SK-N-SH (cell line): ENCODE measurements around the gene HAPLN2. TPM values are rescaled to one million over a fixed set of nuclear protein-coding genes. Genes with fewer than 3 reads are reported as not detected.

ENCODE experiments used
- CTCF ChIA-PET: fragments of 300-600, 350-600 bp; formaldehyde crosslinking; extraction: SDS; loops from one replicate; lab custom pipeline; 2021; lab: Yijun Ruan, JAX
- POLR2A ChIA-PET: fragments of 350-600 bp; sonication (Branson Sonifier 250); formaldehyde crosslinking; extraction: SDS; loops from one replicate; lab custom pipeline; 2020; ENCODE audit warnings: antibody characterized with exemption, inconsistent platforms; lab: Yijun Ruan, JAX
- DNase-seq: peaks from one replicate; pipeline ENCODE4 v3.0.0; 2012
- H2AFZ ChIP-seq: fragments of 200-600 bp; sonication (generic); 2 replicates; pipeline ENCODE4 v1.8.1; 2016; ENCODE audit warnings: antibody characterized with exemption, mild to moderate bottlenecking, low read depth
- H3F3A ChIP-seq: fragments of 200-600 bp; sonication (generic); replicated peaks from 2 replicates; pipeline ENCODE3; 2016; ENCODE audit warnings: antibody characterized with exemption, mild to moderate bottlenecking; ENCODE audit not compliant: insufficient read depth
- H3K27ac ChIP-seq, 2 experiments: fragments of 200-500 bp in 1 of 2; fragments of 200-600 bp in 1 of 2; sonication (Bioruptor generic) in 1 of 2; sonication (generic), shearing (Covaris generic) in 1 of 2; 2 replicates each; pipeline versions ENCODE4 v1.5.1 to v1.6.1; 2014 to 2016; ENCODE audit warnings: low read depth in 2 of 2, inconsistent platforms in 1 of 2, low read length in 1 of 2, mild to moderate bottlenecking in 1 of 2, mixed read lengths in 1 of 2
- H3K27me3 ChIP-seq: fragments of 200-600 bp; sonication (generic), shearing (Covaris generic); 2 replicates; pipeline ENCODE4 v1.6.1; 2016; ENCODE audit warnings: mixed run types; ENCODE audit not compliant: insufficient read depth
- H3K36me3 ChIP-seq, 2 experiments: fragments of 200-500 bp in 1 of 2; fragments of 200-600 bp in 1 of 2; sonication (Bioruptor generic) in 1 of 2; sonication (generic) in 1 of 2; replicated peaks in 1 of 2; 2 replicates each; pipeline versions ENCODE3 to v1.5.1; 2014 to 2016; ENCODE audit warnings: low read length in 1 of 2, mild to moderate bottlenecking in 1 of 2; ENCODE audit not compliant: insufficient read depth in 2 of 2, control insufficient read depth in 1 of 2
- H3K4me1 ChIP-seq, 2 experiments: fragments of 200-500 bp in 1 of 2; fragments of 200-600 bp in 1 of 2; sonication (Bioruptor generic) in 1 of 2; sonication (generic), shearing (Covaris generic) in 1 of 2; 2 replicates each; pipeline versions ENCODE4 v1.5.1 to v1.6.1; 2014 to 2016; ENCODE audit warnings: low read depth in 1 of 2, low read length in 1 of 2, mixed run types in 1 of 2; ENCODE audit not compliant: insufficient read depth in 2 of 2, control insufficient read depth in 1 of 2
- H3K4me2 ChIP-seq: fragments of 200-600 bp; sonication (generic), shearing (Covaris generic); 2 replicates; pipeline ENCODE4 v1.6.1; 2017; ENCODE audit warnings: mixed run types
- H3K4me3 ChIP-seq, 2 experiments: fragments of 200-500 bp in 1 of 2; fragments of 200-600 bp in 1 of 2; sonication (Bioruptor generic) in 1 of 2; sonication (generic), shearing (Covaris generic) in 1 of 2; 2 replicates each; pipeline versions ENCODE4 v1.5.1 to v1.8.1; 2014 to 2016; ENCODE audit warnings: low read depth in 2 of 2, inconsistent platforms in 1 of 2, low read length in 1 of 2, mild to moderate bottlenecking in 1 of 2, mixed read lengths in 1 of 2, moderate library complexity in 1 of 2
- H3K79me2 ChIP-seq: fragments of 200-600 bp; sonication (generic); 2 replicates; pipeline ENCODE4 v1.8.1; 2017; ENCODE audit warnings: mild to moderate bottlenecking; ENCODE audit not compliant: insufficient read depth
- H3K9ac ChIP-seq: fragments of 200-600 bp; sonication (generic); 2 replicates; pipeline ENCODE4 v1.6.1; 2017; ENCODE audit warnings: mixed run types
- H3K9me2 ChIP-seq: fragments of 200-600 bp; sonication (generic); 2 replicates; pipeline ENCODE4 v1.6.1; 2017; ENCODE audit warnings: mixed run types
- H3K9me3 ChIP-seq: fragments of 200-600 bp; sonication (generic); 2 replicates; pipeline ENCODE4 v1.6.1; 2017; ENCODE audit warnings: mixed run types, mild to moderate bottlenecking, moderate library complexity
- H4K20me1 ChIP-seq: fragments of 200-600 bp; sonication (generic); 2 replicates; pipeline ENCODE4 v1.6.1; 2017; ENCODE audit warnings: mild to moderate bottlenecking, mixed run types; ENCODE audit not compliant: insufficient read depth
- CHD2 ChIP-seq: fragments of 150-350 bp; IDR thresholded peaks from 2 replicates; pipeline ENCODE4 v1.6.1; 2018; ENCODE audit warnings: low read length; ENCODE audit not compliant: partially characterized antibody
- EZH2phosphoT487 ChIP-seq: fragments of 200-600 bp; sonication (generic); IDR thresholded peaks from 2 replicates; pipeline ENCODE4 v1.6.1; 2017; ENCODE audit warnings: low read depth, mixed run types, mild to moderate bottlenecking, antibody characterized with exemption, moderate library complexity, borderline replicate concordance
- FOXJ3 ChIP-seq: sonication (generic); formaldehyde crosslinking; IDR thresholded peaks from 2 replicates; pipeline ENCODE4 v1.5.1; 2020; ENCODE audit warnings: mild to moderate bottlenecking, missing genetic modification reagents
- FOXM1 ChIP-seq: IDR thresholded peaks from 2 replicates; pipeline ENCODE4 v1.4.0; 2012; ENCODE audit warnings: low read depth, mild to moderate bottlenecking
- GABPA ChIP-seq: IDR thresholded peaks from 2 replicates; pipeline ENCODE4 v1.4.0; 2012; ENCODE audit warnings: low read depth, mild to moderate bottlenecking
- GATA2 ChIP-seq: sonication (generic); formaldehyde crosslinking; IDR thresholded peaks from 2 replicates; pipeline ENCODE4 v1.5.0; 2020; ENCODE audit warnings: mild to moderate bottlenecking, missing genetic modification reagents
- JUND ChIP-seq: IDR thresholded peaks from 2 replicates; pipeline ENCODE4 v1.4.0; 2012
- MEF2A ChIP-seq: IDR thresholded peaks from 2 replicates; pipeline ENCODE4 v1.4.0; 2012; ENCODE audit warnings: low read depth, borderline replicate concordance
- MXI1 ChIP-seq: IDR thresholded peaks from 2 replicates; pipeline ENCODE4 v1.6.1; 2012; ENCODE audit warnings: mild to moderate bottlenecking, low read depth, low read length, improper control_type of control experiment
- NRF1 ChIP-seq: IDR thresholded peaks from 2 replicates; pipeline ENCODE4 v1.6.1; 2012; ENCODE audit warnings: low read depth, mild to moderate bottlenecking, low read length
- POLR2AphosphoS5 ChIP-seq: IDR thresholded peaks from 2 replicates; pipeline ENCODE4 v1.6.1; 2012; ENCODE audit warnings: low read depth, low read length
- RAD21 ChIP-seq: IDR thresholded peaks from 2 replicates; pipeline ENCODE4 v1.6.1; 2012; ENCODE audit warnings: mild to moderate bottlenecking, low read length
- RCOR1 ChIP-seq: fragments of 150-350 bp; IDR thresholded peaks from 2 replicates; pipeline ENCODE4 v1.6.1; 2017; ENCODE audit warnings: antibody characterized with exemption, low read length
- RFX5 ChIP-seq: IDR thresholded peaks from 2 replicates; pipeline ENCODE4 v1.6.1; 2012; ENCODE audit warnings: mild to moderate bottlenecking, improper control_type of control experiment, low read length
- SIN3A ChIP-seq: IDR thresholded peaks from 2 replicates; pipeline ENCODE4 v1.6.1; 2012; ENCODE audit warnings: low read depth, mild to moderate bottlenecking, low read length, moderate library complexity, borderline replicate concordance
- SMC3 ChIP-seq: IDR thresholded peaks from 2 replicates; pipeline ENCODE4 v1.6.1; 2012; ENCODE audit warnings: low read depth, low read length, improper control_type of control experiment
- TCF12 ChIP-seq: IDR thresholded peaks from 2 replicates; pipeline ENCODE4 v1.4.0; 2012
- TEAD4 ChIP-seq: IDR thresholded peaks from 2 replicates; pipeline ENCODE4 v1.4.0; 2012; ENCODE audit warnings: mild to moderate bottlenecking, borderline replicate concordance; ENCODE audit not compliant: insufficient read depth
- WGBS: methylation state at CpG from one replicate; pipeline ENCODE4 v1.1.6; 2017; ENCODE audit warnings: low lambda C conversion rate; 5-methylcytosine and 5-hydroxymethylcytosine counted together
- polyA plus RNA-seq, 3 experiments: library from polyadenylated mRNA; depleted of rRNA; stranded (reverse); fragments of >200 nt; gene quantifications; 2 replicates each; pipeline ENCODE4 v1.2.3, GENCODE V29; 2012
- TF ChIP-seq, protein P1 (sequence below): fragments of 200-600 bp; sonication (generic); IDR thresholded peaks from 2 replicates; pipeline ENCODE4 v1.6.1; 2017; ENCODE audit warnings: antibody characterized with exemption, mild to moderate bottlenecking, moderate library complexity
- TF ChIP-seq, protein P2 (sequence below): IDR thresholded peaks from 2 replicates; pipeline ENCODE4; 2012
- TF ChIP-seq, protein P3 (sequence below): IDR thresholded peaks from 2 replicates; pipeline ENCODE4 v1.4.0; 2012; ENCODE audit warnings: low read depth

Gene HAPLN2
- polyA plus RNA-seq, 1 of the 3 experiments (the other 2 are of a cell fraction), result 0.20 TPM

DNA sequence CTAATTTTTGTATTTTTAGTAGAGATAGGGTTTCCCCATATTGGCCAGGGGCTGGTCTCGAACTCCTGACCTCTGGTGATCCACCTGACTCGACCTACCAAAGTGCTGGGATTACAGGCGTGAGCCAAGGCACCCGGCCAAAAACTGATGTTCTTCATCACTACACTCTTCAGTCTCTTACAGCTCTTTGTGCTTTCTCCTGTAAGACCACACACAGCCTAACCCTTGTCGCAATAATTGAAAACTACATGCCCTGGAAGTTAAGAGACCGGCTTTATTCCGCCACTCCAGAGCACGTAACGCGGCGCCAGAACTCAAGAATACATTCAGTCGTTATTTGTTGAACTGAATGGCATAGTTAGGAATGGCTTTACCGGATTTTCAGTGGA lies 18.5 kb upstream of the HAPLN2 start:
- H3K4me1 ChIP-seq, result peaks cover 6 to 9% of the 10 kb centered on the region in 2 experiments; a peak in 2 of 4 replicates
- peak overlapping the region; percentile 90 for H2AFZ ChIP-seq
- H3K4me3 ChIP-seq, result peak overlapping the region; percentile 72 to 92
- no peaks in the 10 kb centered on the region for H4K20me1 ChIP-seq
- H3F3A ChIP-seq, result peaks cover 10% of the 10 kb centered on the region
- H3K36me3 ChIP-seq, result peaks cover 31 to 32% of the 10 kb centered on the region in 2 experiments
- H3K27me3 ChIP-seq, result no peaks in the 10 kb centered on the region
- TF ChIP-seq SMC3 (no peak), POLR2AphosphoS5 (no peak)
- CTCF ChIA-PET, result interaction anchor here (0.8 to 4.4 kb wide), 11 partner anchors 8 to 215 kb away, joined by 3 to 24 read pairs (median 3); partner anchors contain the start of genes HAPLN2 and NAXE
- peak overlapping the region; percentile 85 to 89 for H3K27ac ChIP-seq
- H3K79me2 ChIP-seq, result peaks cover 32% of the 10 kb centered on the region
- peak overlapping the region; percentile 83 for H3K9ac ChIP-seq
- no peak for DNase-seq
- H3K9me2 ChIP-seq, result no peaks in the 10 kb centered on the region
- POLR2A ChIA-PET, result interaction anchor here (1.5 kb wide), 1 partner anchor 9 kb away, joined by 9 read pairs; the partner anchor contains the start of gene NAXE
- under 1% methylated on average over 13 of the region's 13 CpGs for WGBS
- H3K9me3 ChIP-seq, result no peaks in the 10 kb centered on the region
- peak overlapping the region; percentile 85 for H3K4me2 ChIP-seq

DNA sequence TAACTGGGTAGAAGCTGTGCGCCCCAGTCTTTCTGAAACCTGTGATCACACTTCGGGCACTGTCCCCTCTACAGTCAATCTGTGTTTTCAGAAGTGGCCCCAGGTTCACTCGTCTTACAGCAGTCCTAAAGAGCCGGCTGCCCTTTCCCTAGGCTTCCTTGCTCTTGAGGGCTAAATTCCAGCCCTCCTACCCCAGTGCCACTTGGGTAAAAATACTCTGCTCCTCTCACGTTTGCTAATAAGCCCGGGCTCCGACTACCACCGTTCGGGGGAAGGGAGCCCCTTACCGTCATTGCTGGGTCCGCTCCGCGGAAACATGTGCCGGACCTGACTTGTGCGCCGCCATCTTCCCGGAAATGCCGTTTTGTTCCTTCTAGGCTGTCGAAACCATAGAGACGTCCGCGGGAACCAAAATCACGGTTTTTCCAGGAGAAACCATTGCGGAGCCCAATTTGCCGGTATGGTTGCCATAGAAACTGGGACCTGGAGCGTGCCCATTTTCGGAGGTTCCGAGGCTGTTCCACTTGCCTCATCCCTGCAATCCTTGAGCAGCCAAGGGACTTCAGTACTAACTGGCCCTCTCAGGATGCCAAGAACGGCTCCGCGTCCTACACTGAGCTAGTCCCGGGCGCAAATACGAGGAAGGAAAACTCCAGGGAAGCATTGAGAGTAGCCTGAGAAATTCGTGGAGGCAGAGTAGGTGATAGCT lies 17.9 kb upstream of the HAPLN2 start, which contains the start of gene GPATCH4:
TSS of gene GPATCH4 (minus strand) at position 358 of the 709 bp plus-strand sequence.
- DNase-seq, result peak; percentile 77
- peaks cover 32% of the 10 kb centered on the region for H3K79me2 ChIP-seq
- no peaks in the 10 kb centered on the region for H3K27me3 ChIP-seq
- peaks cover 6 to 9% of the 10 kb centered on the region in 2 experiments; a peak in 2 of 4 replicates for H3K4me1 ChIP-seq
- H3K9me3 ChIP-seq, result no peaks in the 10 kb centered on the region
- H3K9me2 ChIP-seq, result no peaks in the 10 kb centered on the region
- peaks cover 26 to 28% of the 10 kb centered on the region in 2 experiments for H3K36me3 ChIP-seq
- under 1% methylated on average over 26 of the region's 35 CpGs for WGBS
- peak within 1 kb of the TSS; percentile 90 for H2AFZ ChIP-seq
- ChIA-PET POLR2A (interaction anchor here (1.5 to 1.8 kb wide), 2 partner anchors 9 kb away, joined by 9 to 15 read pairs; partner anchors contain the start of gene NAXE), CTCF (interaction anchor here (0.6 to 4.4 kb wide), 14 partner anchors 7 to 233 kb away, joined by 3 to 24 read pairs (median 3); partner anchors contain the start of gene HAPLN2)
- peak within 1 kb of the TSS; percentile 85 for H3K4me2 ChIP-seq
- H4K20me1 ChIP-seq, result no peaks in the 10 kb centered on the region
- peak within 1 kb of the TSS; percentile 83 for H3K9ac ChIP-seq
- peak within 1 kb of the TSS; percentile 85 to 89 for H3K27ac ChIP-seq
- peaks cover 10% of the 10 kb centered on the region for H3F3A ChIP-seq
- H3K4me3 ChIP-seq, result peak within 1 kb of the TSS; percentile 72 to 92
- no peak for TF ChIP-seq RAD21
- peak; percentile 24; the same call in 1 of the 2 replicates for TF ChIP-seq TCF12
- no peak for TF ChIP-seq SMC3
- TF ChIP-seq RCOR1, result peak; percentile 41; the same call in 1 of the 2 replicates
- TF ChIP-seq, protein P1, sequence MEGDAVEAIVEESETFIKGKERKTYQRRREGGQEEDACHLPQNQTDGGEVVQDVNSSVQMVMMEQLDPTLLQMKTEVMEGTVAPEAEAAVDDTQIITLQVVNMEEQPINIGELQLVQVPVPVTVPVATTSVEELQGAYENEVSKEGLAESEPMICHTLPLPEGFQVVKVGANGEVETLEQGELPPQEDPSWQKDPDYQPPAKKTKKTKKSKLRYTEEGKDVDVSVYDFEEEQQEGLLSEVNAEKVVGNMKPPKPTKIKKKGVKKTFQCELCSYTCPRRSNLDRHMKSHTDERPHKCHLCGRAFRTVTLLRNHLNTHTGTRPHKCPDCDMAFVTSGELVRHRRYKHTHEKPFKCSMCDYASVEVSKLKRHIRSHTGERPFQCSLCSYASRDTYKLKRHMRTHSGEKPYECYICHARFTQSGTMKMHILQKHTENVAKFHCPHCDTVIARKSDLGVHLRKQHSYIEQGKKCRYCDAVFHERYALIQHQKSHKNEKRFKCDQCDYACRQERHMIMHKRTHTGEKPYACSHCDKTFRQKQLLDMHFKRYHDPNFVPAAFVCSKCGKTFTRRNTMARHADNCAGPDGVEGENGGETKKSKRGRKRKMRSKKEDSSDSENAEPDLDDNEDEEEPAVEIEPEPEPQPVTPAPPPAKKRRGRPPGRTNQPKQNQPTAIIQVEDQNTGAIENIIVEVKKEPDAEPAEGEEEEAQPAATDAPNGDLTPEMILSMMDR, result no peak
- TF ChIP-seq FOXM1, result no peak
- TF ChIP-seq MEF2A, result no peak
- TF ChIP-seq CHD2, result peak; percentile 76
- TF ChIP-seq, protein P2, sequence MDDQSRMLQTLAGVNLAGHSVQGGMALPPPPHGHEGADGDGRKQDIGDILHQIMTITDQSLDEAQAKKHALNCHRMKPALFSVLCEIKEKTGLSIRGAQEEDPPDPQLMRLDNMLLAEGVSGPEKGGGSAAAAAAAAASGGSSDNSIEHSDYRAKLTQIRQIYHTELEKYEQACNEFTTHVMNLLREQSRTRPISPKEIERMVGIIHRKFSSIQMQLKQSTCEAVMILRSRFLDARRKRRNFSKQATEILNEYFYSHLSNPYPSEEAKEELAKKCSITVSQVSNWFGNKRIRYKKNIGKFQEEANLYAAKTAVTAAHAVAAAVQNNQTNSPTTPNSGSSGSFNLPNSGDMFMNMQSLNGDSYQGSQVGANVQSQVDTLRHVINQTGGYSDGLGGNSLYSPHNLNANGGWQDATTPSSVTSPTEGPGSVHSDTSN, result no peak
- TF ChIP-seq TEAD4, result no peak
- TF ChIP-seq MXI1, result peak; percentile 100
- TF ChIP-seq, protein P3, sequence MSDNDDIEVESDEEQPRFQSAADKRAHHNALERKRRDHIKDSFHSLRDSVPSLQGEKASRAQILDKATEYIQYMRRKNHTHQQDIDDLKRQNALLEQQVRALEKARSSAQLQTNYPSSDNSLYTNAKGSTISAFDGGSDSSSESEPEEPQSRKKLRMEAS, result peak; percentile 100
- TF ChIP-seq JUND, result no peak
- no peak for TF ChIP-seq GATA2
- TF ChIP-seq FOXJ3 (CRISPR knock-in tag), result no peak
- peak; percentile 99 for TF ChIP-seq SIN3A
- no peak for TF ChIP-seq EZH2phosphoT487
- peak; percentile 87 for TF ChIP-seq GABPA
- no peak for TF ChIP-seq NRF1
- TF ChIP-seq RFX5, result peak; percentile 34; the same call in 1 of the 2 replicates
- peak; percentile 93 for TF ChIP-seq POLR2AphosphoS5
